Hepatocyte (in vitro differentiated cells): ENCODE data around the gene PDGFRB. TPM values are rescaled to one million over a fixed set of nuclear protein-coding genes. Genes with fewer than 3 reads are reported as not detected.

ENCODE experiments used
- DNase-seq: peaks from one replicate; pipeline ENCODE4 v3.0.0-alpha.2; 2016; ENCODE audit warnings: low spot score
- H2AFZ ChIP-seq: fragments of 200-600 bp; sonication (generic); 2 replicates; pipeline ENCODE4 v1.6.0; 2016; ENCODE audit warnings: antibody characterized with exemption, mild to moderate bottlenecking
- H3K27ac ChIP-seq: fragments of 200-600 bp; sonication (generic); 2 replicates; pipeline ENCODE4 v1.5.1; 2016; ENCODE audit warnings: mild to moderate bottlenecking
- H3K27me3 ChIP-seq: fragments of 200-600 bp; sonication (generic); 2 replicates; pipeline ENCODE4 v1.6.1; 2016
- H3K36me3 ChIP-seq: fragments of 200-600 bp; sonication (generic); replicated peaks from 2 replicates; pipeline ENCODE4 v1.5.1; 2016; ENCODE audit warnings: low read depth; ENCODE audit not compliant: insufficient read depth
- H3K4me1 ChIP-seq: fragments of 200-600 bp; sonication (generic); 2 replicates; pipeline ENCODE4 v1.5.1; 2016; ENCODE audit warnings: mild to moderate bottlenecking, moderate library complexity; ENCODE audit not compliant: insufficient read depth
- H3K4me2 ChIP-seq: fragments of 200-600 bp; sonication (generic); 2 replicates; pipeline ENCODE4 v1.6.0; 2016
- H3K4me3 ChIP-seq: fragments of 200-600 bp; sonication (generic); 2 replicates; pipeline ENCODE4 v1.5.1; 2016; ENCODE audit warnings: mild to moderate bottlenecking
- H3K79me2 ChIP-seq: fragments of 200-600 bp; sonication (generic); 2 replicates; pipeline ENCODE4 v1.6.0; 2017; ENCODE audit warnings: mild to moderate bottlenecking
- H3K9me2 ChIP-seq: fragments of 200-600 bp; sonication (generic); replicated peaks from 2 replicates; pipeline ENCODE4 v1.6.0; 2017; ENCODE audit warnings: mild to moderate bottlenecking; ENCODE audit not compliant: insufficient read depth
- H3K9me3 ChIP-seq: fragments of 200-600 bp; sonication (generic); 2 replicates; pipeline ENCODE4 v1.5.1; 2016; ENCODE audit warnings: low read depth, mild to moderate bottlenecking
- H4K20me1 ChIP-seq: fragments of 200-600 bp; sonication (generic); 2 replicates; pipeline ENCODE4 v1.6.0; 2016; ENCODE audit warnings: mild to moderate bottlenecking; ENCODE audit not compliant: insufficient read depth, poor library complexity, severe bottlenecking
- CTCF ChIP-seq: fragments of 200-600 bp; sonication (generic); IDR thresholded peaks from 2 replicates; pipeline ENCODE4 v1.5.1; 2016; ENCODE audit warnings: antibody characterized with exemption, mild to moderate bottlenecking; ENCODE audit not compliant: poor library complexity
- EZH2 ChIP-seq: fragments of 200-600 bp; sonication (generic); IDR thresholded peaks from 2 replicates; pipeline ENCODE4 v1.6.1; 2016; ENCODE audit warnings: antibody characterized with exemption, mild to moderate bottlenecking, borderline replicate concordance
- EZH2phosphoT487 ChIP-seq: fragments of 200-600 bp; sonication (generic); IDR thresholded peaks from one replicate; pipeline ENCODE4 v1.6.1; 2018; ENCODE audit warnings: antibody characterized with exemption, mild to moderate bottlenecking, low read depth, moderate library complexity; ENCODE audit not compliant: unreplicated experiment, severe bottlenecking
- WGBS: methylation state at CpG from one replicate; pipeline ENCODE4 v1.1.6; 2016; ENCODE audit warnings: low lambda C conversion rate; ENCODE audit errors: missing lambda C conversion rate; 5-methylcytosine and 5-hydroxymethylcytosine counted together
- polyA plus RNA-seq: library from polyadenylated mRNA; unstranded; fragments of >200 nt; fragmentation: Nextera tagmentation; extraction: Ambion mirVana; gene quantifications from 2 replicates; pipeline ENCODE4 v1.2.1, GENCODE V29; 2016
- total RNA-seq: library from RNA; depleted of rRNA; stranded (reverse); fragments of >200 nt; gene quantifications from 2 replicates; pipeline ENCODE4 v1.2.3, GENCODE V29; 2014

Gene PDGFRB
- total and polyA plus RNA-seq, 2 experiments from 2014 or later: 55.1 to 55.2 TPM

GRCh38 chr5:150122158-150122510 is 33.5 kb downstream of the PDGFRB start:
- DNase-seq: peak; percentile 76
- 46% methylated on average over 5 of the region's 5 CpGs for WGBS
- H3K79me2 ChIP-seq: no peaks in the 10 kb centered on the region
- no peaks in the 10 kb centered on the region for H3K27me3 ChIP-seq
- no peaks in the 10 kb centered on the region for H3K36me3 ChIP-seq
- H3K4me3 ChIP-seq: no peak overlapping the region
- no peaks in the 10 kb centered on the region for H4K20me1 ChIP-seq
- H3K9me3 ChIP-seq: no peaks in the 10 kb centered on the region
- H3K4me2 ChIP-seq: no peak overlapping the region
- no peak overlapping the region for H3K27ac ChIP-seq
- no peak overlapping the region for H2AFZ ChIP-seq
- peaks cover 4% of the 10 kb centered on the region for H3K4me1 ChIP-seq
- H3K9me2 ChIP-seq: no peaks in the 10 kb centered on the region
- TF ChIP-seq CTCF: peak; percentile 41
- TF ChIP-seq EZH2: no peak

GRCh38 chr5:150121448-150122157 is 34.0 kb downstream of the PDGFRB start:
- TF ChIP-seq EZH2: no peak
- TF ChIP-seq EZH2phosphoT487: no peak
- TF ChIP-seq CTCF: no peak
- no peaks in the 10 kb centered on the region for H3K9me3 ChIP-seq

GRCh38 chr5:150120617-150121447 is 34.8 kb downstream of the PDGFRB start:
- H3K4me3 ChIP-seq: no peak overlapping the region
- H4K20me1 ChIP-seq: no peaks in the 10 kb centered on the region
- DNase-seq: no peak
- no peaks in the 10 kb centered on the region for H3K9me3 ChIP-seq
- H3K4me1 ChIP-seq: peaks cover 4% of the 10 kb centered on the region
- H3K27ac ChIP-seq: no peak overlapping the region
- H3K9me2 ChIP-seq: no peaks in the 10 kb centered on the region
- no peaks in the 10 kb centered on the region for H3K27me3 ChIP-seq
- 84% methylated on average over 19 of the region's 19 CpGs for WGBS
- H3K4me2 ChIP-seq: no peak overlapping the region
- no peak overlapping the region for H2AFZ ChIP-seq
- H3K79me2 ChIP-seq: no peaks in the 10 kb centered on the region
- no peak for TF ChIP-seq EZH2phosphoT487
- TF ChIP-seq CTCF: no peak
- no peak for TF ChIP-seq EZH2
- H3K36me3 ChIP-seq: no peaks in the 10 kb centered on the region

More at GRCh38 chr5:150121448-150122157, 34.0 kb downstream of the PDGFRB start:
- 96% methylated on average over 14 of the region's 14 CpGs for WGBS
- Histone ChIP-seq H3K4me1 (peaks cover 4% of the 10 kb centered on the region), H3K36me3 (no peaks in the 10 kb centered on the region), H3K79me2 (no peaks in the 10 kb centered on the region), H2AFZ (no peak overlapping the region), H3K9me2 (no peaks in the 10 kb centered on the region), H3K27me3 (no peaks in the 10 kb centered on the region), H3K27ac (no peak overlapping the region), H3K4me2 (no peak overlapping the region), H4K20me1 (no peaks in the 10 kb centered on the region), H3K4me3 (no peak overlapping the region)
- no peak for DNase-seq
